Epithelial cell of esophagus (primary cell): ENCODE measurements around the gene OR56A5.

ENCODE experiments used
- DNase-seq: peaks from one replicate; pipeline ENCODE4 v3.0.0; 2010; ENCODE audit warnings: low read depth
- H3K4me3 ChIP-seq: 2 replicates; pipeline ENCODE4 v1.5.1; 2011; ENCODE audit warnings: mild to moderate bottlenecking, low read length, control low read depth
- CTCF ChIP-seq: IDR thresholded peaks from 2 replicates; pipeline ENCODE4 v1.5.1; 2011; ENCODE audit warnings: low read depth, mild to moderate bottlenecking, low read length, control low read depth, inconsistent platforms; ENCODE audit not compliant: insufficient read depth; ENCODE audit errors: missing control alignments

OR56A5 gene

GRCh38 chr11:5937868-5938602 lies 30.3 kb downstream of the OR56A5 start:
- DNase-seq = no peak
- TF ChIP-seq CTCF = no peak
- H3K4me3 ChIP-seq = no peak overlapping the region

- DNase-seq = no peak
- no peak for TF ChIP-seq CTCF
- no peak overlapping the region for H3K4me3 ChIP-seq
Observed at GRCh38 chr11:5933116-5933515, 35.2 kb downstream of the OR56A5 start.

GRCh38 chr11:5932671-5933070 lies 35.6 kb downstream of the OR56A5 start:
- TF ChIP-seq CTCF = no peak
- DNase-seq = no peak
- H3K4me3 ChIP-seq = no peak overlapping the region

- no peak overlapping the region for H3K4me3 ChIP-seq
- TF ChIP-seq CTCF = no peak
- no peak for DNase-seq
Observed at GRCh38 chr11:5931061-5931460, 37.2 kb downstream of the OR56A5 start.

GRCh38 chr11:5930614-5931013 lies 37.7 kb downstream of the OR56A5 start:
- DNase-seq = no peak
- TF ChIP-seq CTCF = no peak
- H3K4me3 ChIP-seq = no peak overlapping the region

GRCh38 chr11:5929571-5930368 lies 38.5 kb downstream of the OR56A5 start:
- no peak for TF ChIP-seq CTCF
- H3K4me3 ChIP-seq = no peak overlapping the region
- no peak for DNase-seq
